ENCODE data around the gene HCN4. TPM values are rescaled to one million over a fixed set of nuclear protein-coding genes. Genes with fewer than 3 reads are reported as not detected.

The HCN4 gene
- total and polyA plus RNA-seq, 8 donors = 0.03 to 1.7 (median 0.18) TPM; not detected in 3

DNA sequence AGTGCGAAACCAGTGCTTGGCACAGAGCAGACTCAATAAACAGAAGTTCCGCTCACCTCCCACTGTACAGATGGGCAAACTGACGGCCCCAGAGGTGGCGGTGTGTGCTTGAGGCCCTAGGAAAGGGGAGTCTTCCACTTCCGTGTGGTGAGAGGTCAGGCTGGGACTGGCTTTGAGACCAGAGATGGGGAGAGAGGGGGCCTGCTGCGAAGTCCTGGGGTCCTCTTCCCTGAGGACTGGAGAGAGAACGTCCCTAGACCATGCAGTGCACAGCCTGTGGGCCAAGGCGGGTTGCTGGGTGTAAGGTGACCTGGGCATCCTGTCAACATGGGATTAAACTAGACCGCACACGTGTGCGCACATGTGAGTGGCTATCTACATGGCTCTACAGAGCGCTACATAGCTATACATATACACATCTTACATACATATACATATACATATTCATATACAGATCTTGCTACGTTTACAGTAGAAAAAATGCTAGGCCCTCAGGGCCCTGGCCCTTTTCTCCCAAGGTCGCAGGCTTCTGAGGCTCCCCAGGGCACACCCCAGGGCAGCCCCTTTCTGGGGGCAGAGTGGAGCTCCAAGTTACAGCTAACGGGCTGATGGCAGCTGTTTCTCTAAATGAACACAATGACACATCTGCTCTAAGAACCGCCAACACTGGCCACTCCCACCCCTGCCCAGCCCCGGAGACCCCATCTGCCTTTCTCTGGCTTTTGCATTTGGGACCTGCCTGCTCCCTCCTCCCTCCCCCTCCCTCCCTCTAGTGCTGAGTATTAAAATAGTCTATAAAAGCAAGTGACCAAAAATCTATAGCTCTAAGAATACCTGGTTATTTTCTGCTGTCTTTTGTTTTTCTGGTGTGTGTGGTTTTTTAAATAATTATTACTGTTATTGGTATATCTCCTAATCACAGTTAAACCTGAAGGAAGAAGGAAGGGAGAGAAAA, 47.0 kb downstream of the HCN4 start:
- WGBS, 5 donors = 69 to 77% (median 75%) methylated on average over 17 of the region's 17 CpGs
- Histone ChIP-seq H3K4me3 (no peak overlapping the region), H3K27ac (no peak overlapping the region), H3K36me3 (no peaks in the 10 kb centered on the region), H3K4me1 (no peaks in the 10 kb centered on the region), H3K9me3 (no peaks in the 10 kb centered on the region), H3K27me3 (peaks cover 0 to 80% (median 13%) of the 10 kb centered on the region in 3 donors)
- intact Hi-C loops (cut with DNase I; ENCODE audit: low total_unique reads) = no loop called here
- no peak for DNase-seq
- no peak for TF ChIP-seq POLR2A (IDR thresholded peaks at IDR 0.05)
- TF ChIP-seq EP300 (IDR thresholded peaks at IDR 0.05) = no peak
- TF ChIP-seq, protein P1, sequence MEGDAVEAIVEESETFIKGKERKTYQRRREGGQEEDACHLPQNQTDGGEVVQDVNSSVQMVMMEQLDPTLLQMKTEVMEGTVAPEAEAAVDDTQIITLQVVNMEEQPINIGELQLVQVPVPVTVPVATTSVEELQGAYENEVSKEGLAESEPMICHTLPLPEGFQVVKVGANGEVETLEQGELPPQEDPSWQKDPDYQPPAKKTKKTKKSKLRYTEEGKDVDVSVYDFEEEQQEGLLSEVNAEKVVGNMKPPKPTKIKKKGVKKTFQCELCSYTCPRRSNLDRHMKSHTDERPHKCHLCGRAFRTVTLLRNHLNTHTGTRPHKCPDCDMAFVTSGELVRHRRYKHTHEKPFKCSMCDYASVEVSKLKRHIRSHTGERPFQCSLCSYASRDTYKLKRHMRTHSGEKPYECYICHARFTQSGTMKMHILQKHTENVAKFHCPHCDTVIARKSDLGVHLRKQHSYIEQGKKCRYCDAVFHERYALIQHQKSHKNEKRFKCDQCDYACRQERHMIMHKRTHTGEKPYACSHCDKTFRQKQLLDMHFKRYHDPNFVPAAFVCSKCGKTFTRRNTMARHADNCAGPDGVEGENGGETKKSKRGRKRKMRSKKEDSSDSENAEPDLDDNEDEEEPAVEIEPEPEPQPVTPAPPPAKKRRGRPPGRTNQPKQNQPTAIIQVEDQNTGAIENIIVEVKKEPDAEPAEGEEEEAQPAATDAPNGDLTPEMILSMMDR (IDR thresholded peaks at IDR 0.05) = no peak
- no peak for TF ChIP-seq POLR2AphosphoS5 (IDR thresholded peaks at IDR 0.05)

DNA sequence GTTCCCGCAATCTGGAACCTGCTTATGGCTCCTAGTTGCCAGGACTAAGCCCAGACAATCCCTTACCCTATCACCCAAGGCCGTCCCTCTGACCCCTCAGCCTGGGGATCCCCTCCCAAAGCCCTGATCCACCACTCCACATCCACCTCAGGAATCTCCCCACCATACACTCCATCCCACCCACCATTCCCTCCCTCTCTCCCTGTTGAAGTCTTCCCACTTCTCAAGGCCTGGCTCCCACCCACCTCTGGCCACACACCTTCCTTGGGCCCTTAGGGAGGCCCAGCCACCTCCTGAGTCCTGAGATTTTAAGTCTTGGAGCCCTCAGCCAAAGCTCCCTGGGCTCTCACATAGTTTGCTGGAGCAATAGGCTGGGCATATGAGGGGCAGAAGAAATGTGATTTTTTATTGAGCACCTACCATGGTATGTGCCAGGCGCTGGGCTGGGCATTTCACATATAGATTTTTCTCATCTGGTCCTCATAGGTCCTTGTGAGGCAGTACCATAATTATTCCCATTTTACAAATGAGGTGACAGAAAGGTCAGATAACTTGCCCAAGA, 48.1 kb downstream of the HCN4 start:
- no peak for DNase-seq
- no peak overlapping the region for H3K4me3 ChIP-seq
- no peaks in the 10 kb centered on the region for H3K36me3 ChIP-seq
- WGBS, 5 donors = 89 to 97% (median 93%) methylated on average over 3 of the region's 3 CpGs
- H3K27ac ChIP-seq = no peak overlapping the region
- intact Hi-C loops (cut with DNase I; ENCODE audit: low total_unique reads) = no loop called here
- H3K4me1 ChIP-seq = no peaks in the 10 kb centered on the region
- H3K27me3 ChIP-seq = peaks cover 0 to 74% (median 13%) of the 10 kb centered on the region in 3 donors
- TF ChIP-seq, protein P1 (IDR thresholded peaks at IDR 0.05) = no peak
- TF ChIP-seq POLR2AphosphoS5 (IDR thresholded peaks at IDR 0.05) = no peak
- TF ChIP-seq POLR2A (IDR thresholded peaks at IDR 0.05) = no peak
- no peak for TF ChIP-seq EP300 (IDR thresholded peaks at IDR 0.05)
- H3K9me3 ChIP-seq = no peaks in the 10 kb centered on the region

DNA sequence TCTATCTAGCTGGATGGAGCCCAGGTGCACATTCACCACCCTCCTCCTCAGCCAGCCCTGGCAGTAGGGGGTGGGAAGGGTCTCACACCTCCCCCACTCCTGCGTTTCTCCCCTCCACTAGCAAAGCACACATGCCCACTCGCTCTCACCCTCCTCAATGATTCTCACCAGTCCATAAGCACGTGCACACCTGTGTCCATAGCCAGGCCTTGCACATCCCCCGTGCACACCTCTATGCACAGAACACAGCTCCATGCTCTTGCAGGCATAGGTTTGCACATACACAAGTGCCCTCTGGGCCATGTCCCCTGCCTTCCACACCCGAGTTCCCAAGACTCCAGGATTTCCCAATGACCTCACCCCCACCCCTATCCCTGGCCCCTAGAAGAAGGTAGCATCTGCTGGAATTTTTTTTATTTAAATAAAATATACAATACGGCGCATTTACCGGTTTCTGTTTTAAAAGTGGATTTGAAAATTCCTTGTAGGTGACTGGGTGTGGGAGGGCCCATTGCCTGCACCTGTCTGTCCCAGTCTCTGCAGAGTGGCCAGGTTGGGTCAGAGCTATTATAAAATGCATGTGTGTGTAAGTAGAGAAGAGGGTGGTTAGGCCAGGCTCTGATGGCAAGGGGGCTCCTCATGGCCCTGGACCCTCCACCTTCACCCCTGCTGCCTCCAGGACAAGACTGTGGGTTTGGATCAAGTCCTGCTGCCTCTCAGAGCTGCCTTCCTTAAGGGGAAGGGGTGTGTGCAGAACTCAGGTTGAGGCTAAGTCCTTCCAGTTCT, 49.1 kb downstream of the HCN4 start:
- Histone ChIP-seq H3K27me3 (peaks cover 0 to 63% (median 12%) of the 10 kb centered on the region in 3 donors), H3K4me3 (no peak overlapping the region), H3K27ac (no peak overlapping the region), H3K9me3 (no peaks in the 10 kb centered on the region), H3K4me1 (no peaks in the 10 kb centered on the region), H3K36me3 (no peaks in the 10 kb centered on the region)
- intact Hi-C loops (cut with DNase I; ENCODE audit: low total_unique reads) = no loop called here
- no peak for DNase-seq
- TF ChIP-seq POLR2A (IDR thresholded peaks at IDR 0.05) (no peak), EP300 (IDR thresholded peaks at IDR 0.05) (no peak), POLR2AphosphoS5 (IDR thresholded peaks at IDR 0.05) (no peak)
- TF ChIP-seq, protein P1 (IDR thresholded peaks at IDR 0.05) = no peak
- WGBS, 5 donors = 73 to 79% (median 78%) methylated on average over 8 of the region's 8 CpGs
